CD4-positive, alpha-beta T cell treated with Interleukin-17A for 4 hours (primary cell): ENCODE results near the gene ZNFX1.

Experiments used
- DNase-seq: peaks from one replicate; pipeline ENCODE4 v3.0.0-alpha.2; 2020; ENCODE audit warnings: mixed read lengths

The ZNFX1 gene

GRCh38 chr20:49291200-49291599 is 13.3 kb upstream of the ZNFX1 start:
- no peak for DNase-seq

GRCh38 chr20:49290608-49291191 is 12.8 kb upstream of the ZNFX1 start:
- no peak for DNase-seq

- DNase-seq, result no peak
Measured at GRCh38 chr20:49288784-49289696, 11.2 kb upstream of the ZNFX1 start.

- DNase-seq, result no peak
Measured at GRCh38 chr20:49288250-49288751, 10.4 kb upstream of the ZNFX1 start.

- no peak for DNase-seq
Measured at GRCh38 chr20:49287555-49288249, 9.8 kb upstream of the ZNFX1 start.

GRCh38 chr20:49286689-49287551 is 9.1 kb upstream of the ZNFX1 start:
- no peak for DNase-seq

GRCh38 chr20:49285813-49286494 is 8.1 kb upstream of the ZNFX1 start:
- DNase-seq, result no peak

- no peak for DNase-seq
Measured at GRCh38 chr20:49285233-49285668, 7.4 kb upstream of the ZNFX1 start.

- DNase-seq, result no peak
Measured at GRCh38 chr20:49284818-49285217, 7.0 kb upstream of the ZNFX1 start.

GRCh38 chr20:49283703-49284625 is 6.1 kb upstream of the ZNFX1 start:
- no peak for DNase-seq

- no peak for DNase-seq
Measured at GRCh38 chr20:49283176-49283702, 5.4 kb upstream of the ZNFX1 start.

- no peak for DNase-seq
Measured at GRCh38 chr20:49282584-49283171, 4.8 kb upstream of the ZNFX1 start.

- no peak for DNase-seq
Measured at GRCh38 chr20:49281913-49282467, 4.1 kb upstream of the ZNFX1 start.

GRCh38 chr20:49281059-49281912 is 3.4 kb upstream of the ZNFX1 start:
- DNase-seq, result no peak

GRCh38 chr20:49280463-49281058 is 2.7 kb upstream of the ZNFX1 start:
- DNase-seq, result no peak

- no peak for DNase-seq
Measured at GRCh38 chr20:49279677-49280462, 2.0 kb upstream of the ZNFX1 start.
